Astrocyte of the cerebellum (primary cell): ENCODE measurements around the gene TRPM8.
"Not testable (repeated sequence)": the region's sequence is repeated elsewhere in the genome, so short reads cannot be mapped to it uniquely, and the experiment has no call there.

Experiments
- DNase-seq: peaks from one replicate; pipeline ENCODE4 v3.0.0-alpha.2; 2011; ENCODE audit warnings: low read depth
- H3K4me3 ChIP-seq: 2 replicates; pipeline ENCODE4 v1.5.1; 2011; ENCODE audit warnings: mild to moderate bottlenecking, low read depth, low read length, moderate library complexity
- CTCF ChIP-seq: IDR thresholded peaks from 2 replicates; pipeline ENCODE4 v1.5.1; 2012; ENCODE audit warnings: low read length, low read depth, moderate library complexity, mild to moderate bottlenecking; ENCODE audit errors: missing control alignments
- in situ Hi-C: cut with HindIII; loops from 2 replicates; pipeline ENCODE4 v1.10.0; 2017; ENCODE audit warnings: low sequenced_read_pairs

Gene TRPM8

DNA sequence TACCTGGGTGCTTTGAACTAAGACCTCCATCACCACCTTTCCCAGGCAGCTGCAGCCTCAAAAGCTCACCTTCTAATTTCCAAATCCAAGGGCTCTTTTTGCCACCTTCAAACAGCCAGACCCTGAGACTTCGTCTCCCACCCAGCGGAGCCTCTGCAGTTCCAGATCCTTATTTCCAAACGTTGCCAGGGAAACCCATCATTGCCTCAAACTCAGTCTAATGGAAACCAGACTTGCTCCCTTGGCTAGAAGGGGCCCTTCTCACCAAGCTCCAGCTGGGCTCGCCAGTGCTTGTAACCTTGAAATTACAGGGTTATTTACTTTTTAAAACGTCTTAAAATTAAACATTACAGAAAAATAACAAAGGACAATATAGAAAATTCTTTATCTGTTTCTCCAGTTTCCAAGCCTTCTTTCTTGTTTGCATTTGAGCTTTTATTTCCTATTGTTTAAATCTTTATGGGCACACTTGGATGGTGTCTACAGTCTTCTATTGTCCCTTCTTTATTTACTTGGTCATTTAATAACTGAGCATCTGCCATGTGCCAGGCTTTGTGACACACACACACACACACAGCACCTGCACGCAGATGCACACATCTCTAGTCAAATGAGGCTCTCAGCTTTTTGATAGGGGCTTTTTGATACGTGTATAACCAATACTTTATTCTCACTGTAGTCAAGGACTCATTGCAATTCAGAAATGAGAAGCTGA, 36.1 kb downstream of the TRPM8 start:
- in situ Hi-C loops, result loop anchor here (25.0 kb wide), 1 partner anchor 559 kb away; no protein-coding TSS in a partner anchor
- no peak overlapping the region for H3K4me3 ChIP-seq
- TF ChIP-seq CTCF, result no peak
- no peak for DNase-seq

DNA sequence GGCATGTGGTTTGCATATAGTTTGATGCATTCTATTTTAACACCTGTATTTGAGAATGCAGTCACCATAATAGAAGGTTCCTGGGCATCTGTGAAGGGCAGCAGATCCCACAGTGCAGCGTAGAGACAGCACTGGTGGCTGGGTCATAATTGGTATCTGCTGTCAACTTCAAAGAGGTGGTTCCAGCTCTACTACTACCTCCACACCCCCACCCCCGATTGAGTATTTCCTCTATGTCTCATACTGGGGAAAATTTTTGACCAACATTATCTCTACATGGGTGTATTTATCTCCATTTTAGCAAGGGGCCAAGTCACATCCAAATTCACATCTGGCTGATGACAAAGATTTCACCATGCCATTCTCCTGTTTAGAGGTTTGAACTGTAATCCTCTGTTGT, 43.0 kb downstream of the TRPM8 start:
- in situ Hi-C loops, result loop anchor here (25.0 kb wide), 1 partner anchor 552 kb away; no protein-coding TSS in a partner anchor
- DNase-seq, result no peak
- H3K4me3 ChIP-seq, result no peak overlapping the region
- TF ChIP-seq CTCF, result no peak

GRCh38 chr2:233961905-233962304, 44.7 kb downstream of the TRPM8 start:
- no peak overlapping the region for H3K4me3 ChIP-seq
- in situ Hi-C loops, result loop anchor here (25.0 kb wide), 1 partner anchor 550 kb away; no protein-coding TSS in a partner anchor
- no peak for DNase-seq
- TF ChIP-seq CTCF, result no peak

- H3K4me3 ChIP-seq, result no peak overlapping the region
- in situ Hi-C loops, result loop anchor here (25.0 kb wide), 1 partner anchor 548 kb away; no protein-coding TSS in a partner anchor
- TF ChIP-seq CTCF, result no peak
- no peak for DNase-seq
These were observed 47.4 kb downstream of the TRPM8 start for GRCh38 chr2:233964581-233964980.

- no peak overlapping the region for H3K4me3 ChIP-seq
- no peak for DNase-seq
- in situ Hi-C loops, result loop anchor here (25.0 kb wide), 1 partner anchor 547 kb away; no protein-coding TSS in a partner anchor
- no peak for TF ChIP-seq CTCF
These were observed 47.9 kb downstream of the TRPM8 start for GRCh38 chr2:233965032-233965603.

- H3K4me3 ChIP-seq, DNase-seq: not testable (repeated sequence)
- in situ Hi-C loops, result loop anchor here (25.0 kb wide), 1 partner anchor 547 kb away; no protein-coding TSS in a partner anchor
These were observed 48.5 kb downstream of the TRPM8 start for GRCh38 chr2:233965646-233966045.

- no peak for TF ChIP-seq CTCF
- no peak for DNase-seq
- in situ Hi-C loops, result loop anchor here (25.0 kb wide), 1 partner anchor 546 kb away; no protein-coding TSS in a partner anchor
- no peak overlapping the region for H3K4me3 ChIP-seq
These were observed 49.2 kb downstream of the TRPM8 start for GRCh38 chr2:233966388-233966787.
